D721Med (cell line): ENCODE results near the gene AMY2A.
"Not testable (repeated sequence)": the region's sequence is repeated elsewhere in the genome, so short reads cannot be mapped to it uniquely, and the experiment has no call there.

Experiments used
- DNase-seq: peaks from one replicate; pipeline ENCODE4 v3.0.0; 2011; ENCODE audit warnings: low spot score; ENCODE audit not compliant: insufficient read length
- FAIRE-seq: peaks from 2 replicates; lab custom pipeline; 2011; peaks lifted over from hg19 to GRCh38; lab: Jason Lieb, UNC
- CTCF ChIP-seq: IDR thresholded peaks from 2 replicates; pipeline ENCODE4 v1.5.1; 2012; ENCODE audit warnings: mild to moderate bottlenecking, control low read depth; ENCODE audit not compliant: insufficient read depth; ENCODE audit errors: missing control alignments

AMY2A gene

DNA sequence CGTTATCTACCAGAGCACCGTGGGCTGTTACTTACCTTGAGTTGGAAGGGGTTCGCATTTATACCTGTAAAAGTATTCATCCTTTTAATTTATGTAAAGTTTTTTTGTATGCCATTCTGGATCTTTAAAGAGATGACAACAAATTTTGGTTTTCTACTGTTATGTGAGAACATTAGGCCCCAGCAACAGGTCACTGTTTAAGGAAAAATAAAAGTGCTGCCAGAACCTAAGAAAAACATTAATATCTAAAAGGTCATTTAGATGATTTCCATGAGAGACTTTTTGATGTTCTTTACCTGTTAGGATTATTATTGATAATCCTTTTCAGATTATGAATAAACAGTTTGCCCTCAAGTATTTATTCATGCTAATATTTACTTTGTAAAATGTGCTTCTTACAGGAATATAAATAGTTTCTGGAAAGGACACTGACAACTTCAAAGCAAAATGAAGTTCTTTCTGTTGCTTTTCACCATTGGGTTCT, at the start of gene AMY2A:
TSS of gene AMY2A (plus strand) at position 434 of the 484 bp plus-strand sequence. CDS start at position 448, 14 bp downstream.
- FAIRE-seq, DNase-seq: not testable (repeated sequence)

DNA sequence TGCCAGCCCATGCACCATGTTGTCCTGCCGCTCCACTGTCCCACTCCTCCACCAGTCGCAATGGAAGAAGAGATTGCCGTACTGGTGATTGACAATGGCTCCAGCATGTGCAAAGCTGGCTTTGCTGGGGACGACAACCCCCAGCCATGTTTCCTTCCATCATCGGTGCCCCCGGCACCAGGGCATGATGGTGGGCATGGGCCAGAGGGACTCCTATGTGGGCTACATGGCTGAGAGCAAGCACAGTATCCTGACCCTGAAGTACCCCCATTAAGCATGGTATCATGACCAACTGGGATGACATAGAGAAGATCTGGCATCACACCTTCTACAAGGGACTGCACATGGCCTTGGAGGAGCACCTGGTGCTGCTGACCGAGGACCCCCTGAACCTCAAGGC, 47.7 kb upstream of the AMY2A start:
- FAIRE-seq (no peak), DNase-seq (no peak)
- no peak for TF ChIP-seq CTCF

DNA sequence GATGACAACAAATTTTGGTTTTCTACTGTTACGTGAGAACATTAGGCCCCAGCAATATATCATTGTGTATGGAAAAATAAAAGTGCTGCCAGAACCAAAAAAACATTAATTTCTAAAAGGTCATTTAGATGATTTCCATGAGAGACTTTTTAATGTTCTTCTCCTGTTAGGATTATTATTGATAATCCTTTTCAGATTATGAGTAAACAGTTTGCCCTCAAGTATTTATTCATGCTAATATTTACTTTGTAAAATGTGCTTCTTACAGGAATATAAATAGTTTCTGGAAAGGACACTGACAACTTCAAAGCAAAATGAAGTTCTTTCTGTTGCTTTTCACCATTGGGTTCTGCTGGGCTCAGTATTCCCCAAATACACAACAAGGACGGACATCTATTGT, 45.9 kb upstream of the AMY2A start, which contains the start of gene AMY2B:
TSS of gene AMY2B (plus strand) at position 301 of the 400 bp plus-strand sequence. CDS start at position 315, 14 bp downstream.
- DNase-seq, FAIRE-seq: not testable (repeated sequence)

DNA sequence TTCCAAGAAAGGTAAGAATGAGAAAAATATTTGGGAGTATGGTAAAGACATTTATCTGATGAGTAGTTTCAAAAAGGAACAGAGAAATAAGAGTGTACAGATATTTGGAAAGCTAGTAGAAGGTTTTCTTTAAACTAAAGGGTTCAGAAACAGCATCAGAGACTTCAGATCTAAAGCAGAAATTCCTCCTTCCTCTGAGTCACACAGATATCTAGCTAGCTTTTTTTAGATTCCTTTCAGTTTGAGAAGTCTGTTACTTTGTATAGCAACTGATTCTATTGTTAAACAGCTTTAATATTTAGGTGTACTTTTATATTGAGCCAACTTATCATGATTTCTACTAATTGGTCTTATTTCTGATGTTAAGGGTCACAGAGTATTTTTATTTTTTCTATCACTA, 41.2 kb upstream of the AMY2A start:
- FAIRE-seq = no peak
- no peak for TF ChIP-seq CTCF
- no peak for DNase-seq

DNA sequence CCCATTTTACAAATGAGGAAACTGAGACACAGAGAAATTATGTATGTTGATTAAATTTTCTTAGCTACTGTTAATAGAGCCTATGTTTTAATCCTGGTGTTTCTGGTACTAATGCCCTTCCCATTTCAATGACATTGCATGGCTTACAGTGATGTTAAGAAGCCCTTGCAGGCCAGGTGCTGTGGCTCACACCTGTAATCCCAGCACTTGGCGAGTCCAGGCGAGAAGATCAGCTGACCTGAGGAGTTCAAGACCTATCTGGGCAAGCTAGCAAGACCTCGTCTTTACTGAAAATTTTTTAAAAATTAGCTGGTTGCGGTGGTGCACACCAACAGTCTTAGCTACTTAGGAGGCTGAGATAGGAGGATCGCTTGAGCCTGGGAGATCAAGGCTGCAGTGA, 40.4 kb upstream of the AMY2A start:
- FAIRE-seq = not testable (repeated sequence)

GRCh38 chr1:103582464-103582863, 34.8 kb upstream of the AMY2A start:
- DNase-seq (no peak), FAIRE-seq (no peak)
- TF ChIP-seq CTCF = no peak

More for the DNA sequence above, 40.4 kb upstream of the AMY2A start:
- not testable (repeated sequence) for DNase-seq

DNA sequence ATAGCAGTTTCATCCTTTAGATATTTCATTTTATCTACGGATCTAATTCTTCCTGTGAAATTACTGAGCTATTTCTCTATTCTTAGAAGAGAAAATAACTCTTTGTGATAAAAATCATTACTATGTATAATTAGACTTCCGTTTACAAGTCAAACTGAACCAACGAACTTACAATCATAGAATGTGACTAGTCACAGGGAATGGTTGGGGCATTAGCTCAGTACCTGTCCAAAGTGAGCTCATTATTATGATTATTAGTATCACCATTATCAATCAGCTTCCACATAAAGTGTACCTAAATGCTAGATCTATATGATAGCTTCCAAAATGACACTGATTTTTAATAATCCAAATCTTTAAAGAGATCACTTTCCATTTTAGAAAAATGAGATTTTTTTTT, 33.3 kb upstream of the AMY2A start:
- TF ChIP-seq CTCF = no peak
- DNase-seq = no peak
- FAIRE-seq = no peak

DNA sequence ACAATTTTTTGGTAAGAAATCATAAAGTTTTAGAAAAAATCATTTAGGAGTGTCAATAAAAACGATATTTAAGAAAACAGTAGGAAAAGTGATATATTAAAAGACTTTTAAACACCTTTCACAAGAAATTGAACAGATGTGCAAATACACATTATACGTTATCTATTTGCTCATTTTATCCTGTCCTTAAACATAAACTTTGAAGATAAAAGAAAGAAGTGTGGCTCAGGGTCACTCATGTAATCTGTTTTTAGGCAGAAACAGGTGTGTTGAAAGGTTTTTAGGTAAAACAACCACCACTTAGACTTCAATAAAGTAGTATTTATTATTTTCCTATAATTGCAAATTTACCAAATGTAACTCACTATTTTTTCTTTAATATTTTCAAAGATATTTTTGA, 32.7 kb upstream of the AMY2A start:
- no peak for FAIRE-seq
- TF ChIP-seq CTCF = no peak
- DNase-seq = no peak

- not testable (repeated sequence) for FAIRE-seq, DNase-seq
Observed at GRCh38 chr1:103602740-103603139, 14.5 kb upstream of the AMY2A start.
